Right cardiac atrium (tissue), 5 donors: ENCODE measurements around the gene BCL2A1. TPM values are rescaled to one million over a fixed set of nuclear protein-coding genes. Genes with fewer than 3 reads are reported as not detected.
A peak's percentile ranks its signal among the peaks of the same experiment; 100 is the strongest.
"Not testable (repeated sequence)": the region's sequence is repeated elsewhere in the genome, so short reads cannot be mapped to it uniquely, and the experiment has no call there.

Source experiments
- ATAC-seq, 2 donors: fragments of 200-7000 bp; cut with Tn5 transposase; one replicate each; pipeline versions ENCODE4 v1.8.0 to v1.9.1; 2020; ENCODE audit warnings: moderate library complexity in 2 of 2, mild to moderate bottlenecking in 1 of 2
- DNase-seq, 3 donors: peaks; one replicate each; pipeline ENCODE4 v3.0.0-alpha.2; 2020
- H3K27ac ChIP-seq: one replicate; pipeline ENCODE4 v1.5.1; 2013; ENCODE audit warnings: mild to moderate bottlenecking, low read length, control low read depth, moderate library complexity
- H3K27me3 ChIP-seq: one replicate; pipeline ENCODE4 v1.6.1; 2013; ENCODE audit not compliant: control insufficient read depth, insufficient read depth
- H3K4me1 ChIP-seq: one replicate; pipeline ENCODE4 v1.6.1; 2013; ENCODE audit warnings: low read length; ENCODE audit not compliant: control insufficient read depth, insufficient read depth
- H3K4me3 ChIP-seq: one replicate; pipeline ENCODE4 v1.5.1; 2013; ENCODE audit warnings: low read length, control low read depth
- H3K9me3 ChIP-seq: one replicate; pipeline ENCODE4 v1.6.1; 2013; ENCODE audit warnings: low read length; ENCODE audit not compliant: control insufficient read depth
- WGBS: extraction: QIAGEN DNeasy Blood & Tissue Kit; methylation state at CpG from one replicate; pipeline ENCODE4 v1.1.7; 2013; 5-methylcytosine and 5-hydroxymethylcytosine counted together
- intact Hi-C, 4 donors: fragments of 100-400 bp; cut with DNase I; formaldehyde crosslinking; loops; one replicate each; pipeline versions ENCODE4 v1.11.0 to v1.14.0; 2022 to 2023
- polyA plus RNA-seq: library from polyadenylated mRNA; stranded (reverse); fragments of 200-250 nt; gene quantifications from one replicate; pipeline ENCODE4 v1.2.3, GENCODE V29; 2013
- total RNA-seq, 4 donors: library from RNA; stranded (reverse); fragmentation: NEBNext Ultra II Directional; extraction: Animal tissue kit (Norgen Biotek cat#: 25700); gene quantifications; one replicate each; pipeline ENCODE4 v1.2.1, GENCODE V29; 2021
- donor health status: healthy with polysubstance abuse.
- donor health status: DM: no; HTN: yes; CAD: no.
- donor health status: DM: no; HTN: no; CAD: no.
- donor health status: DM: no; HTN: yes; CAD: no; lungs with severe emphysema.
- donor health status: DM: yes; HTN: yes; CAD: no.

The BCL2A1 gene
- total and polyA plus RNA-seq, 5 donors, result 0.29 to 1.1 (median 0.43) TPM; not detected in 1

DNA sequence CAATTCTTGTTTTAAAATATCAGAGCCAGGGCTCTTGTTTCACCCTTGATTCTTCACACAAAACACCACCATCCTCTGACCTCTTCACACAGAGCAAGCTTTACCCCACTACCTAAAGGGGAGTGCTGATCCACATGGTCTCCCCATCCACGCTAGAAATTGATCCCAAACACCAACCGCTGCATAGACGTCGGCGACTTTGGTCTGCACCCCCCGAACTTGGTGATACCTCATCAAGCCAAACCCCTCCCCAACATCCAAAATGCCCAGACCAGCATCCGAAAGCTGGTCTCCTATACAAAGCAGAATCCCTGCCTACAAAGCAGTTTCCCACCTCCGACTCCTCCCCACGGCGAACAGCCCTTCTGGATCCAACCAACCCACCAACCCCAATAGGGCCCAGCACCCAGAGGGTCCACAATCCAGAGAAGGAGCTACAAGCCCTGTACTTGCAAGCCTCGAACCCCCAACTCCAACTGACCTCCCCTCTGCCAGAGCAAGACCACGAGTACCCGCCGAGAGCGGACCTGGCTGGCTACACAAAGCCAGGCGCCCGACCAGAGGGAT lies 48.4 kb downstream of the BCL2A1 start:
- Histone ChIP-seq H3K4me3 (peak overlapping the region; percentile 50), H3K27ac (peak overlapping the region; percentile 66), H3K9me3 (peaks cover 3% of the 10 kb centered on the region), H3K27me3 (no peaks in the 10 kb centered on the region), H3K4me1 (no peaks in the 10 kb centered on the region)
- WGBS, result 28% methylated on average over 17 of the region's 17 CpGs
- no peak for DNase-seq
- ATAC-seq, result no peak
- intact Hi-C loops, result no loop called here

- Histone ChIP-seq H3K9me3 (peaks cover 3% of the 10 kb centered on the region), H3K4me1 (no peaks in the 10 kb centered on the region), H3K4me3 (no peak overlapping the region), H3K27ac (no peak overlapping the region), H3K27me3 (no peaks in the 10 kb centered on the region)
- DNase-seq, result no peak
- no peak for ATAC-seq
- WGBS, result 91% methylated on average over 12 of the region's 12 CpGs
- intact Hi-C loops, result no loop called here
Observed at GRCh38 chr15:79919749-79920511, 51.1 kb downstream of the BCL2A1 start.

GRCh38 chr15:79919090-79919748 lies 51.8 kb downstream of the BCL2A1 start:
- intact Hi-C loops, result no loop called here
- H3K27ac ChIP-seq, result no peak overlapping the region
- no peak for ATAC-seq
- WGBS, result 95% methylated on average over 27 of the region's 27 CpGs
- H3K4me3 ChIP-seq, result no peak overlapping the region
- H3K9me3 ChIP-seq, result peaks cover 3% of the 10 kb centered on the region
- H3K27me3 ChIP-seq, result no peaks in the 10 kb centered on the region
- DNase-seq, result peak in 1 of 3 donors; percentile 49
- H3K4me1 ChIP-seq, result no peaks in the 10 kb centered on the region

DNA sequence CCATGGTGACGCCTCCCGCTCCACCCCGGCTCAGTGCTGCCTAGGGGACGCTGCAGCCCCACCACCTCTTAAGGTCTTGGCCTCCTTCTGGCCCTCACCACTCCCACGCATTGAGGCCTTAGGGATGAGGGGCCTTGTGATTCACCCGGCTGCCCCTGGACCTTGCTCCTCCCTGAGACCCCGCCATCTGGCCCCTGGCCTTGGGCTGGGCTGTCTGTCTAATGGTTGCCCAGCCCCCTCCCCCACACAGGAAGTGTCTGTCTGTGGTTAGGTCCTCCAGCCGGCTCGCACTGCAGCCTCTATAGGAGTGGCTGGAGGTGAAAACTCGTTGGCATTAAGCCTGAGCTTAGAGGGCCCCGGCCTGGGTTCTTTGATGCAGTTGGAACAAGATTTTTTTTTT lies 52.7 kb downstream of the BCL2A1 start:
- WGBS, result 96% methylated on average over 11 of the region's 11 CpGs

DNA sequence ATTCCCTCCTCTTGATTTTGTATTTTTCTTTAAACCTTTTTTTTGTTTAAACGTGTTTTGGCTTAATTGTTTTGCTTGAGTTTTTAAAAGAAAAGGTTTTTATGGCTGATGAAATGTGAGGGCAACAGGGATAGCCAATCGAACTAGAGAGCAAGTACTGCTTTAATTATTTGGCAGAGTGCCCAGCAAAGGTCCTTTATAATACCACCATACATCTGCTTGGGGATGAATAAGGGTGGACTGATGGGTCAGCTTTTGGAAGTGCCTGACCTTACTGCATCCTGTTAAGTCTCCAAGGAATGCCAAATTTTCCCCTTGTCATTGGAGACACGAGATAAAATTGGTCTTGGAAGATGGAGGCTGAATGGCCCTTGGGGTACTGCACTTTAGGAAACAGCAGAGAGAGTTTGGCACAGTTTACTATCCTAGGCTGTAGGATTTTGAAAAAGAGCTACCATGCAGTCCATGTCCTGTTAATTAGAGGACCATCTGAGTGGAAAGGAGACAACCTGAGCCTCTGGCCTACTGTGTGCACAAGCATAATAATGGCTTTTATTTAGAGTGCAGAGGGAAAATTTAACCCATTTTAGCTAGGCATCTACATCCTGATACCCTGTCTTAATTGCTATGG lies 54.4 kb downstream of the BCL2A1 start:
- no peak for ATAC-seq
- intact Hi-C loops, result no loop called here
- no peaks in the 10 kb centered on the region for H3K4me1 ChIP-seq
- H3K9me3 ChIP-seq, result peaks cover 3% of the 10 kb centered on the region
- H3K27ac ChIP-seq, result no peak overlapping the region
- H3K4me3 ChIP-seq, result no peak overlapping the region
- H3K27me3 ChIP-seq, result no peaks in the 10 kb centered on the region
- 55% methylated on average over 3 of the region's 3 CpGs for WGBS
- DNase-seq, result no peak

More for the DNA sequence above, 52.7 kb downstream of the BCL2A1 start:
- intact Hi-C loops, result no loop called here
- Histone ChIP-seq H3K27me3 (no peaks in the 10 kb centered on the region), H3K4me1 (no peaks in the 10 kb centered on the region), H3K9me3 (peaks cover 3% of the 10 kb centered on the region), H3K27ac (no peak overlapping the region), H3K4me3 (no peak overlapping the region)
- ATAC-seq (no peak), DNase-seq (no peak)

GRCh38 chr15:79915776-79916501 lies 55.1 kb downstream of the BCL2A1 start:
- not testable (repeated sequence) for ATAC-seq, H3K9me3 ChIP-seq
- 94% methylated on average over 3 of the region's 3 CpGs for WGBS

DNA sequence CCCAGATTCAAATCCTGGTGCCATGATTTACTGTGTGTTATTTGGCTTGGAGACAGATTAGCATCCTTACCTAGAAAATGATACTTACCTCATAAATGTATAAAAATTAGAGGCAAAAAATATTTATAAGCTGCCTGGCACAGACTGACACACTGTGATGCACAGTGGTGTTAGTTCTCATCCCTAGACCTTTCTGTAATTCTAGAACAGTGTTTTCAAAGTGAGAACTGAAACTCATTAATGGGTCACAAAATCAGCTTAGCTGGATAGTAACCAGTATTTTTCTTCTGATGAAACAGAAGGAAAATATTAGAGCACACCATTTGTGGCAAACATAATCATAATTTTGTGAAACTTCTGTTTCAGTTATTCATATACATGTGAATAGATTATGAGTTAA lies 56.3 kb downstream of the BCL2A1 start:
- H3K9me3 ChIP-seq, result peaks cover 3% of the 10 kb centered on the region
- ATAC-seq, result no peak
- no peak for DNase-seq
- H3K27me3 ChIP-seq, result no peaks in the 10 kb centered on the region
- no peaks in the 10 kb centered on the region for H3K4me1 ChIP-seq
- intact Hi-C loops, result no loop called here
- no peak overlapping the region for H3K27ac ChIP-seq
- H3K4me3 ChIP-seq, result no peak overlapping the region

More at GRCh38 chr15:79915776-79916501, 55.1 kb downstream of the BCL2A1 start:
- DNase-seq, intact Hi-C loops, H3K4me1 ChIP-seq, H3K4me3 ChIP-seq, H3K27me3 ChIP-seq, H3K27ac ChIP-seq: not testable (repeated sequence)

Other genes with a start within 250 kb of the BCL2A1 start
- 10 to 100 TPM; 12.3 to 20.1 (median 16.3) TPM for gene MTHFS, start 74.2 kb downstream of the BCL2A1 start, total RNA-seq
- 35.2 TPM for gene MTHFS, start 74.2 kb downstream of the BCL2A1 start, polyA plus RNA-seq
- 10 to 100 TPM; 64.4 to 72.7 (median 70.4) TPM for gene ZFAND6, start 88.5 kb upstream of the BCL2A1 start, total RNA-seq
- 84.6 TPM for gene ZFAND6, start 88.5 kb upstream of the BCL2A1 start, polyA plus RNA-seq
- 10 to 100 TPM; 17.6 to 29.4 (median 23.0) TPM for gene FAH, start 181.8 kb upstream of the BCL2A1 start, total RNA-seq
- gene FAH, start 181.8 kb upstream of the BCL2A1 start, polyA plus RNA-seq, result 20.3 TPM